GM19025 (cell line): ENCODE data around the gene DPYD.

ENCODE experiments used
- ATAC-seq: cut with Tn5 transposase; IDR thresholded peaks from one replicate; pipeline ENCODE4 v1.9.1; 2021; ENCODE audit warnings: mild to moderate bottlenecking, low read depth, moderate library complexity; ENCODE audit not compliant: unreplicated experiment

DPYD gene

DNA sequence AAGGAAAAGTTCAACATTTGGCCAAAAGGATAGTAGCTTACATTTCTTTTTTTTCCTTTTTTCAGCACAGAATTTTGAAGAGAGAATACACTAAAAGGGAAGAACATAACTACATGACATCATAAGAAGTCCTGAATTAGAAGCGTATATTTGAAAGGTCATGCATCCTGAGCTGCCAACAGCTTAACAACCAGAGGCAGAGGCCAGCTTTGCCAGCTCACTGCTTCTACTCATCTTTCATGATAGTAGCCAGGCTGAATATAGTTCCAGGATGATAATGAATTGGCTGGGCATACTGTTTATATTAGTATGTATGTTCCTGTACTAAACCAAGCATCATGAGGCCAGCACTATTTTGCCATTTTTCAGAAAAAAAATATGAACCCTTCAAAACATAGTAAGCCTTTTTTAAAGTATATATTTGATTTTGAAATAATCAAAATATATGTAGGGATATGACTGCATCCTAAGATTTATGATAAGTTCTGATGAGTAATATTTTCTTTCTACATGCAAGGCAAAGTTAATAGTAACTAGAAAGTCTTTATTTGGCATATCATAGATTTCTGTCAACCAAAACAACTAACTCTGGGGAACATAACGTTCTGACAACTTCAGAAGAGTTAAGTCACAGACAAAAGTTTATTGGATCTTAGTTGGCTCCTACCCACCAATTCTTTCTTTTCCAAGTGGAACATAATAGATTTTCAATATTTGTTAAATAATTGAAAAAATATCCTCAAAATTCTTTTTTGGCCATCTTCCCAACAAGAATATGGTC is 123.2 kb downstream of the DPYD start:
- ATAC-seq, result no peak

DNA sequence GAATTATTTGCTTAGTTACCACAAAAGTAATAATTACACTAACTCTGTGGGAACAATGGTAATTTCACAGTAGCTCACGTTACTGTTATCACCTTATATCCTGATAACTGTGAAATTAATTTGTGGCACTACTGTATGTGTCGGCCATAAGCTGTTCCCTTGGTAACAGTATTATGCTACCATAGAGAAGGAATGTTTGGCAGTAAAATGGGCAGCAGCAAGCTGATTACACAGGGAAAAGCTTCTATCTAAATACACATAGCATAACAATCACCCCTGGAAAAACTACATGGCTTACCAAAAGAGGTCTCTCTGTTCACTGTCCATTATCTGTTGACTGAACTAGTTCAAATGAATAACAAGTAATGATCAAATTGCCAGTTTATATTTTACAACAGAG is 124.1 kb downstream of the DPYD start:
- no peak for ATAC-seq

DNA sequence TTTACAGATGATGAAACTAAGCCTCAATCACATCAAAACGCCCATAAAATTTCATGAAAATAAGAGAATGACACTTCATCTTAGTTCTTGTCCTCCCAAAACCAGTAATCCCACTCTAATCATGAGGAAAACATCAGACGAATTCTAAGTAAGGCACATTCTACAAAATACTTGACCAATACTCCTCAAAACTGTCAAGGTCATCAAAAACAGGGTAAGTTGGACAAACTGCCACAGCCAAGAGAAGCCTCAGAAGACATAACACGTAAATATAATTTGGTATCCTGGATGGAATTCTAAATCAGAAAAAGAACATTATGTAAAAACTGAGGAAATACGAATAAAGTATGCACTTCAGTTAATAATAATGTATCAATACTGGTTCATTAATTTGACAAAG is 128.2 kb downstream of the DPYD start:
- ATAC-seq, result no peak

DNA sequence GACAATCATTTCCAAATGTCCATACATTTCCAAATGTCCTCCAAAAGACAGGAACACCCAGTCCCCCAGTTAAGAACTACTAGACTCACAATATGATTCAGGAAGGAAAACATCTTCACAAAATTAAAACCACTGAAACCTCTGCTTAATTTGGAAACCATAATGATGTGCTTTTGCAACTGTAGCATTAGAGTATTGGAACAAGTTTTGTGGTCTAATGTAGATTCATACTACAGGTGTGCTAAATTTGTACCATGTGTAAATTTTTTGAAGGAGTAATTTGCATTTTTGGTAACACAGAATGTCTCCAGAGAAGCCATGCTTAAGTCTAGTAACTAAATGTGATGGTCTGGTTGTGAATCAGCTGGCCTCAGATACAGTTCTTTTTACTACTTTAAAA is 129.6 kb downstream of the DPYD start:
- ATAC-seq, result peak; percentile 69

DNA sequence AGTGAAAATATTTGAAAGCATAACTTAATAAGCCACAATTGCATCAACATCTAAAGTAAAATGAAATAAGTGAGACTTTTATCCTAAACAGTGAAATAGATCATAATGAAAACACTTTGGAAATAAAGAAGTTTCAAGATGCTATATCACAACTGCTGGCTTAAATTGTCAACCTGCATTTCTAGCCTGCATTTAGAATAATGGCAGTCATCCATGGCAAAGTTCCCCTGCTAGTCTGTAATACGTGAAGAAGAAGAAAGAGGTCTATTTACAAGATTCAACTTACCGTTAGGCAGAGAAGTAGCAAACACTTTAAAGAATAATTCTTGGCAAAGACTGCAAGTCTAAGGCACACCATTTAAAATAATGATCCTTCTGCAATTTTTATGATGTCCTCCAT is 133.6 kb downstream of the DPYD start:
- ATAC-seq, result no peak

DNA sequence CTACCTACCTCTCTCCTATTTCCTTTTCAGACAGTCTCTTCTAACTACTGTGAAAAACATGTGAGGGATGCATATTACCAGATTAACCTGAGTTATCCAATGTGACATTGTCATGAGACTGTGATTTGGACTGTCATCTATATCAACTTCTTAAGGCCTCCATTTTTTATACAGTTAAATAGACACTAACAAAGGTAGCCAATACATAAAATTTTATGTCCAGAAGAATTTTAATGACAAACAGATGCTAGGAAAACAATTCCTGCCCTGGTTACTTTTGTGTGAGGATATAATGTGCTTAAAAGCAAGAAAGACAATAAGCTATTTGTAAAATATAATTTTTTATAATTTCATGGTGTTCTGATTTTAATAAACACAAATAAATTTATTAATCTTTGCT is 136.2 kb downstream of the DPYD start:
- no peak for ATAC-seq

DNA sequence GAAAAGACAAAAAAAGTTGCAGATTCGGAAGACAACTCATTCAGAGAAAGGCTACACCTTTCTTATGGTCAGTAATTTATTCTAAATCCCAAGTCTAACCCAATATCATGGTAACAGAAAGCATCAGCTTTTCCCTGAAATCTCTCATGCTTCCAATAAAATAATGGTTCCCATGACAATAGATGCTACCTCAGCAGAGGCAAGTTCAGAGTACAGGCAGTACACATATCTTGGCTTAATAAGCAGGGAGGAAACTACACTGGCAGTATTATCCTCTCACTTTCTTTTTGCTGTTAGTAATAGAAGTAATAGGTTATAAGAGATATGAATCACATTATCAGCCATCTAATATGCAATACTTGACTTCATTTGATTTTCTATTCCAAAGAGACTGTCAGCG is 137.1 kb downstream of the DPYD start:
- no peak for ATAC-seq

DNA sequence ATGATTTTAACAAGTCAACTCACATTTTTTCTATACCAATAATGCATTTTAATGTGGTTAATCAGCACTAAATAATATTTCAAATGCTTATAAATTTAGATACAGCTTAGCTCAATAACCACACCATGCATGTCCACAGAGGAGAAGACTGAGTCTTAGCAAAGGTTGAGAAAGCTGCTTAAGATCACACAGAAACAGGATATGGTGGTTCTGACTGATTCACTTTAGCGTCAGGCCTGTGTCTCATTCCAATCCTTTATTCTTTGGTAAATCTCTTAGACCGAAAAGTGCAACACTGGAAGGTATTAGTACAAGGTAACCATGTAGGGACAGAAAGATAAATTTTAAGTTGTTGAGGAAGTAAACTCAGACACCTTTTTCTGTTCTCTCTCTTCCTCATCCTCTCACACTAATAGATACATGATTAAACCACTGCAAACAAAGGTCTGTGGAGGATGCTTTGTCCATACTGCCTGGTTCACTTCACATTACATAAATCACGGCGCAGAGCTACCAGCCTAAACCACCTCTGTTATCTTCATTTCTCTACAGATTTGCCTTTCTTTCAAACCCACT is 139.0 kb downstream of the DPYD start:
- no peak for ATAC-seq

DNA sequence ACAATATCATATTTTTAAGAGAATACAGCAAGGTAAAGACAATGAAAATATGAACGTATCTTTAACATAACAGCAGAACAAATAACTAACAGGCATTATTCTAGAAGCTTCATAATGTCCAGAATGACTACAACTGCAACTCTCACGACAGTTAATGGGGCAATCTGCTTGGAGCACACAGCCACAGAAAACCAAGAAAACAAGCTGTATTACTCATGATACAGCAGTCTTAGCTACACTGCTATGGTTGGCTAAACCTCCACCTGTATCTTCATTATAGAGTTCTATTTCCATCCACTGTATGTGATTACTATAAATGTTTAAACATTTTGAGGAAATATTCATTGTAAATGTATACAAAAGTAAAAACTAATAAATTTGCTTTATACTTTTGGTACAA is 139.9 kb downstream of the DPYD start:
- ATAC-seq, result no peak

DNA sequence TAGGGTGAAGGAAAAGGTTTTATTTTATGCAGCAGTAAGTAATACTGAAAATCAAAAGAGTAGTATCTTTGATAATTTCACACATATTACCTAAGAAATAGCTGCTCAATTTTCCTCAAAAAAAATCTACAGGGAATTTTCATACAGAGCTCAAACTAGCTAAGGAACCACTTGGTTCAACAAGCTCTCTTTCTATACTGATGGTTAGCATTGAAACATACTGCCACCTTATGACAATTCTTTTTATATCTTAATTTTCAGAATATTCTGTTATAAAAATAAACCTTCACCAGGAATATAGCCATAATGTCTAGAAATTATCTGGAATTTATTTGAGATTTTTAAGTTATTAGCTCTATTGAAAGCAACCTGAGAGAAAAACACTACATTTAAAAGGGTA is 142.1 kb downstream of the DPYD start:
- no peak for ATAC-seq

DNA sequence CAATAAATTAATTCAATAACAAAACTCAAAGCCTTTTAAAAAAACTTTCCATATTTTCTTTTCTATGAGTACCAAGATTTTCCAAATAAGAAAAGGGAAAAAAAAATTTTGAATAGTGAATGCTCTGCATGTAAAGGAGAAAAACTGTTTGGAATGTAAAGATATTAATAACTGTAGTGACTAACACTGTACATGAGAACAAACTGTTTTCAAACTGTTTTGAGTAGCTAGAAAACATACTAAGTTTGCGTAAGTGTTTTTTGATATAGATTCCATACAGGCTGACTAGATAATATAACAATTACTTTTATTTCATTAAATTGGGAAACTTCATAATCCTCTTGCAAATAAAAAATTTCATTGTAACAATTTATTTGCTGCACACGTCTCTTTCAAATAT is 150.5 kb downstream of the DPYD start:
- no peak for ATAC-seq

DNA sequence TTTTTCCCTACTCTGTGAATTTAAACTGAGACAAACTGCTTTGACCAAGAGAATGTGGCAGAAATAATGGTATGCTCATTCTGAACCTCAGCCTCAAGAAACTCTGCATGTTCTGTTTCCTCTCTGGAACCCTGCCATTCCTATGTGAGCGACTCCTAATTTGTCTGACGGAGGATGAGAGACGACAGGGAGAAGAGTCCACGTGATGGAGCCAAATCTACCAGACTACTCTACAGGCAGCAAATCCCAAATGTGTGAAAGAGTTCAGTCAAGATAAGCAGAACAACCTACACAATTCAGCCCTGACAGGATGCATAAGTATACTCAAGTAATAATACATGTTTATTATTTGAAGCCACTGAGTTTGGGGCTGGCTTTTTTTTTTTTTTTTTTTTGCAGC is 153.5 kb downstream of the DPYD start:
- ATAC-seq, result no peak

DNA sequence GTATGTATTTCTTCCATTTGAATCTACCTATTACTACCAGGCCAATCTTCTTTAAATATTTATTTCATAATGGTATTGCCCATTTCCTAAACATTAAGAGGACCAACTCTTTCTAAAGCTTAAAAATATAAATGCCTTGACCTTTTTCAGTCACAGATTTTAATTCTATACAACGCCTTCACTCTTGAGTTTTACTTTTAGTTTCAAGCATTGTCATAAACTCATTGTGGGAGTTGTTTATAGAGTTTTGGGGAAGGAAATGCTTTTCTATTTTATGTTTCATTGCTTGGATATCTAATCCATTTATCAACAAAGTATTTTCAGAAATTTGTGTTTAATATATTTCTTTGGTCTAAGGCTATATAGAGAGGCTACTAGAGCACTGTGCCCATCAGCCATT is 155.8 kb downstream of the DPYD start:
- no peak for ATAC-seq

DNA sequence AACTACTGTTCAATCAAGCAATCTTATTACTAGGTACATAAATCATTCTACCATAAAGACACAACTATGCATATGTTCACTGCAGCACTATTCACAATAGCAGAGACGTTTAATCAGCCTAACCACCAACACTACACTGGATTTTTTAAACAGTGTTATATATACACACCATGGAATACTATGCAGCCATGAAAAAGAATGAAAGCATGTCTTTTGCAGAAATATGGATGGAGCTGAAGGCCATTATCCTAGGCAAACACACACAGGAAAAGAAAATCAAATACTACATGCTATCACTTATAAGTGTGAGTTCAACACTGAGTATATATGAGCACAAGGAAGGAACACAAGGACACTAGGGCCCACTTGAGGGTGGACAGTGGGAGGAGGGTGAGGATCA is 159.2 kb downstream of the DPYD start:
- no peak for ATAC-seq

DNA sequence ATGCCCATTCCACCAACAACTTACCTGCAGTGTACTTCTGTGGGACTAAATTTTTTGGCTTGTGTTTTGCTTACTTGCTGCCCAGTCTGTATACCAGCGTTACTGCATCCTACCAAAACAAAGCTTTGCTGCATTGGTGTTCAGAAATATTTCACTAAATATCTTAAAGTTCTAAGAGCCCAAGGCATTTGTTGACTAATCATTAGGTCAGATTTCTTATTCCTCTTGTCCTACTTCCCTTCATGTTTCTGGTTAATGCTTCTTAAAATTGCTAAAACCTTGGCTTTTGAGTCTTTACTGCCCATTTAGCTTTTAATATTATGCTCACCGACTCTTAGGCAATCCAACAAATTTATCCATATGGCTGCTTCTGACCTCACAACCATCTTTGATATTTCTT is 161.8 kb downstream of the DPYD start:
- no peak for ATAC-seq

DNA sequence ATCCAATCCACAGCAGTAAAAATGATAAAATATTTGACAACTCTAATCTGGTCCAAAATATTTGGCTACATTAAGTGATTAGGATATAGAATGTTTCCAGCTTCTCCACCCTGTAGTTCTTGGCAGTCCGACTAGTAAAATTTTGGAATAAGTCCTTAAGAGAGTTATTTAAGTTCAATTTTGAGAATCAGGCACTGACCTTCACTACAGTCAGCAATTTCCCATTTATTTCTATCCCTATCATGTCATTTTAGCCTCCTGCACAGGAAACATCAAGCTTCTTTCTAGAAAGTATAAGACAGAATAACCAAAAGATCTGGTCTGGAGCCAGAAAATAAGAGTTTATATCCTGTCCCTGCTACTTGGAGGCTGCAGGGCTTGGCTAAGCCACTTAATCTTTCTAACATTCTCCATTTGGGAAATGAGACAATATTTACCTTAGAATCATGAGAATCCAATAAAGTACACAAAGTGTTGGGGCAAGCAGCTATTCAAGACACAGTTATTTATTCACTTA is 162.2 kb downstream of the DPYD start:
- ATAC-seq, result no peak

DNA sequence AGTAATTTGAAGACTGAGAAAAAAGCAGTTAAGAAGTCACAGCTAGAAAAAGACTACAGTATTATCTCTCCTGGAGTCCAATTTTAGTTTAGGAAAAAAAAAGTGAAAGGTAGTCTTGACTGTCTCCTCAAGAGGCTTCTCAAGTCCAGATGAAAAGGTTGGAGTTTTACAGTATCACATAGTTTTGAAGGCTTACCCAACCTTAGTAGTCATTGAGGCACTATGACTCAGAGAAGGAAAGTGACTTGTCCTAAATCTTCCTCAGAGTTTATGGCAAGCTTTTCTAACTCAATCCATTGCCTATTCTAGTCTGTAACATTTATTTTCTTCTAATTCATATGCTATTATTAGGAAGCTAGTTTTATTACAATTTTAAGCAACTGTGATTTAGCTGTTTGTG is 174.9 kb downstream of the DPYD start:
- no peak for ATAC-seq

DNA sequence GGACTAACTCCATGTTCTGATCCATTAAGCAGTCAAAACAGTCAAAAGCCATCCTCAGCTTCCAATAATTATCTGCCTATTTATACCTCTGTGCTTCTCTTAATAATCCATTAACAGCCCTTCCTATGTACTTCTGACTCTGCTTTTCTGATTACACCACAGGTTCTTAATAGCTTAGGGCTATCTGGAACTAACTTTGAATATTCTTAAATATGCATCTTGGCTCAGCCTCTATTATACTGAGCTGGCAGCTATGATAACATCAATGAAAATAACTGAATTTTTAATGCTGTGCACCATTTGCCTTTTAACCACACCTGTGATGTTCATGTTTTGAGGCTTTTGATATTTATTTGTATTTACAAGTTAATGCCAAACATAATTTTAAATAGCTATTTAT is 175.9 kb downstream of the DPYD start:
- ATAC-seq, result no peak

DNA sequence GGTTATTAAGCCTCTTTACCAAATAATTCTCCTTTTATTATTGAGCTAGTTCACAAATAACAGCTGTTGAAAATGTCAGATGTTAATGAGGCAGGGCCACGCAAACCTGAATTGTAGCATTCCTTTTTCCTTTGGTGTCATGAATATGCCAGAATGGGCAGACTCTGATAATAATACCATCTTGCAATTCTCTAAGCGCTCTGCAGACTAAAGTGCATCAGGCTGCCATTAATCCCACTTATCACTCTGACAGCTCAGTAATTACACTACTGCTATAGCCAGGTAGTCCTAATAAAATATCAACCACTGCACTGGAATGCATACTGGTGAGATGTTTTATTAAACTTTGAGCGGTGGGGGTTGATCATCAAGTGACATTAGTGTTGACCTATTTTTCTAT is 177.7 kb downstream of the DPYD start:
- ATAC-seq, result no peak

DNA sequence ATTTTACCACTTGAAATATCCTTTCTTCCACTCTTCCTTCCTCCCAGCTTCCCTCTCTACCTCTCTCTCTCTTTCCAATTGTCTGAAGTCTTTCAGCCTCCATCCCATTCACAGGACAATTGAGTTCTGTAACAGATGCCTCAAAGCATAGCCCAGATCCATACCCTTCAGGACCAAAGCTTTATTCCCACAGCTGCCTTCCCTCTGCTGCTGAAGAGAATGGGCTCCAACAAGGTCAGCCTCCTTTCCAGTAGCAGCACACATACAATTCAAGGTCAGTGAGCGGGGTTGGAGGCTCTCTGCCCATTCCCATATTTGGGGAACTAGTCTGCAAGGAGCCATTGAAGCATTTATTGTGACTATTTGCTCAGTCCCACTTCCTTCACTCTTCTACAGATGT is 179.9 kb downstream of the DPYD start:
- no peak for ATAC-seq

DNA sequence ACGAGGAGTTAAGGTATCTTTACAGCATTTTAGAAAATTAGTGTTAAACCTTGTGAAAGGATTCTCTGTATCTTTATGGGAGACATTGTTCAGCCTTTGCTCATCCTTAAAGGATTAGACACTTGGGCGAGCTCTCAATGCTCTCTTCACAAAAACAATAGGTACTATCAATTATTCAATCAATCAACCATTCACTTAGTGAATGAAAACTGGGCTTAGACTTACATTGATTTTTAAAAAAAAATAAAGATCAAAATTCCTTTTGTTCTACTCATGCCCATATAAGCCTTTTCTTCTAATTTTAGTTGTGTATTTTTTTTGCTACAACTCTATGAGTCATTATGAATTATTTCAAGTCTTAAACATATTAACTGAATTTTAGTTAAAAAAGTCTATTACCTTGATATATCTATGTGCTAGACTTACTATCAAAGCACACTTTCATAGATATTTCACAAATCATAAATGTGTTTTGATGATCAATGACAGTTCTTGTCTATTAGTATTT is 181.2 kb downstream of the DPYD start:
- ATAC-seq, result no peak

DNA sequence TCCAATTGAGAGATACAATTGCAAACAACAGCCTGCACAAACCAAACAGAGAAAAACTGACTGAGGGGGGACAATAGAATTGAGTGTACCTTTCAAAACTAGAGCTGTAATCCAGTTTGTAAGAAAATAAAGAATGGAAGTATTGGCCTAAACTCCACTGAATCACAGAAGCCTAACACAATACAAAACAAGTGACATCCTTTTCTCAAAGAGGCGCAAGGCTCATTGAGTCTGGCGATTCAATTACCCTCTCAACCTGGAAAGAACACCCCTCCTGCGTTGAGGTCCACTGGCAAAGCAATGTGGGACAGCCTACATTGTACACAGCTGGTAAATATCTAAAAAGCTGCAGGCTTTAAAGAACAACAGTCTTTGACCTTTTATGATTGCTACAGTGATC is 182.6 kb downstream of the DPYD start:
- ATAC-seq, result no peak
